H1 (cell line): ENCODE measurements around the gene ITIH4. TPM values are rescaled to one million over a fixed set of nuclear protein-coding genes. Genes with fewer than 3 reads are reported as not detected.

ENCODE experiments used
- CTCF ChIA-PET: fragments of 300-600 bp; sonication (Branson Sonifier 250); formaldehyde crosslinking; loops from one replicate; lab custom pipeline; 2021; ENCODE audit not compliant: partially characterized antibody; lab: Charles Lee
- POLR2A ChIA-PET: fragments of 300-600 bp; sonication (Branson Sonifier 250); formaldehyde crosslinking; loops from one replicate; lab custom pipeline; 2021; ENCODE audit warnings: inconsistent platforms; ENCODE audit not compliant: partially characterized antibody; lab: Charles Lee
- DNase-seq, 2 experiments: peaks; one replicate each; pipeline versions ENCODE4 v3.0.0 to v3.0.0-alpha.2; 2010 to 2022; ENCODE audit warnings: low spot score in 2 of 2, low read depth in 1 of 2, mixed read lengths in 1 of 2
- FAIRE-seq: peaks from 2 replicates; lab custom pipeline; 2011; peaks lifted over from hg19 to GRCh38; lab: Jason Lieb, UNC
- H2AFZ ChIP-seq: 2 replicates; pipeline ENCODE4 v1.8.1; 2012; ENCODE audit warnings: low read length, inconsistent platforms
- H2AK5ac ChIP-seq: 2 replicates; pipeline ENCODE4 v1.6.1; 2013; ENCODE audit warnings: low read depth, low read length
- H2BK120ac ChIP-seq: replicated peaks from 2 replicates; pipeline ENCODE3; 2013; ENCODE audit warnings: low read depth, low read length, inconsistent platforms
- H2BK12ac ChIP-seq: 2 replicates; pipeline ENCODE4 v1.6.1; 2013; ENCODE audit warnings: low read depth, low read length
- H2BK15ac ChIP-seq: 2 replicates; pipeline ENCODE4 v1.6.1; 2013; ENCODE audit warnings: low read length
- H2BK20ac ChIP-seq: 2 replicates; pipeline ENCODE4 v1.6.1; 2013; ENCODE audit warnings: low read length
- H2BK5ac ChIP-seq: 2 replicates; pipeline ENCODE4 v1.6.1; 2013; ENCODE audit warnings: low read depth, low read length
- H3K14ac ChIP-seq: 2 replicates; pipeline ENCODE4 v1.6.1; 2013; ENCODE audit warnings: inconsistent platforms; ENCODE audit not compliant: insufficient read length
- H3K18ac ChIP-seq: 2 replicates; pipeline ENCODE4 v1.6.1; 2013; ENCODE audit warnings: low read length; ENCODE audit errors: extremely low read depth
- H3K23ac ChIP-seq: 2 replicates; pipeline ENCODE4 v1.6.1; 2013; ENCODE audit warnings: inconsistent platforms; ENCODE audit not compliant: insufficient read length
- H3K23me2 ChIP-seq: 2 replicates; pipeline ENCODE4 v1.6.1; 2013; ENCODE audit warnings: low read depth, low read length
- H3K27ac ChIP-seq: 2 replicates; pipeline ENCODE4 v1.6.1; 2011; ENCODE audit warnings: low read depth, low read length, inconsistent platforms
- H3K27me3 ChIP-seq, 4 experiments: replicated peaks in 1 of 4; 1 replicate in 1 of 4; 2 replicates in 3 of 4; pipeline versions ENCODE4 v1.6.1 to v1.8.1; 2011 to 2013; ENCODE audit warnings: low read length in 3 of 4, mild to moderate bottlenecking in 3 of 4, inconsistent platforms in 2 of 4, mixed read lengths in 2 of 4, moderate library complexity in 1 of 4; ENCODE audit not compliant: control insufficient read depth in 3 of 4, insufficient read depth in 3 of 4; ENCODE audit errors: extremely low read depth in 1 of 4
- H3K36me3 ChIP-seq, 4 experiments: 2 replicates each; pipeline versions ENCODE4 v1.6.1 to v1.8.1; 2011 to 2013; ENCODE audit warnings: mild to moderate bottlenecking in 4 of 4, low read length in 3 of 4, moderate library complexity in 2 of 4, control low read depth in 1 of 4, inconsistent platforms in 1 of 4; ENCODE audit not compliant: insufficient read depth in 4 of 4, control insufficient read depth in 2 of 4
- H3K4ac ChIP-seq: replicated peaks from 2 replicates; pipeline ENCODE3; 2013; ENCODE audit warnings: low read length, low read depth, mixed read lengths, inconsistent platforms; ENCODE audit not compliant: insufficient read length
- H3K4me1 ChIP-seq, 4 experiments: replicated peaks in 1 of 4; 1 replicate in 1 of 4; 2 replicates in 3 of 4; pipeline versions ENCODE4 v1.6.1 to v1.8.1; 2011 to 2013; ENCODE audit warnings: low read length in 3 of 4, inconsistent platforms in 2 of 4, mixed read lengths in 1 of 4; ENCODE audit not compliant: insufficient read depth in 4 of 4, control insufficient read depth in 3 of 4
- H3K4me2 ChIP-seq, 2 experiments: 2 replicates each; pipeline versions ENCODE4 v1.6.1 to v1.8.1; 2011 to 2013; ENCODE audit warnings: low read depth in 2 of 2, low read length in 2 of 2, control low read depth in 1 of 2, inconsistent platforms in 1 of 2, mild to moderate bottlenecking in 1 of 2; ENCODE audit not compliant: insufficient read depth in 1 of 2
- H3K4me3 ChIP-seq, 4 experiments: fragments of 200-600, 300-600 bp in 1 of 4; sonication (generic), shearing (Covaris generic), sonication (Bioruptor Twin) in 1 of 4; 2 replicates each; pipeline versions ENCODE4 v1.5.1 to v1.8.1; 2011 to 2016; ENCODE audit warnings: low read length in 4 of 4, low read depth in 3 of 4, control low read depth in 2 of 4, inconsistent platforms in 2 of 4, mild to moderate bottlenecking in 2 of 4, mixed read lengths in 1 of 4, moderate library complexity in 1 of 4; ENCODE audit not compliant: insufficient read depth in 2 of 4; ENCODE audit errors: extremely low read depth in 1 of 4
- H3K56ac ChIP-seq: replicated peaks from 2 replicates; pipeline ENCODE3; 2013; ENCODE audit warnings: low read depth, mild to moderate bottlenecking, mixed read lengths, low read length, inconsistent platforms; ENCODE audit not compliant: insufficient read length
- H3K79me1 ChIP-seq: 2 replicates; pipeline ENCODE4 v1.6.1; 2013; ENCODE audit warnings: low read depth, low read length, control low read depth
- H3K79me2 ChIP-seq, 2 experiments: 2 replicates each; pipeline versions ENCODE4 v1.6.1 to v1.8.1; 2012 to 2013; ENCODE audit warnings: low read length in 2 of 2, mild to moderate bottlenecking in 2 of 2, inconsistent platforms in 1 of 2; ENCODE audit not compliant: insufficient read depth in 2 of 2, control insufficient read depth in 1 of 2
- H3K9ac ChIP-seq, 4 experiments: replicated peaks in 1 of 4; 1 replicate in 1 of 4; 2 replicates in 3 of 4; pipeline versions ENCODE4 v1.6.1 to v1.8.1; 2011 to 2013; ENCODE audit warnings: low read depth in 3 of 4, low read length in 3 of 4, control low read depth in 2 of 4, mild to moderate bottlenecking in 2 of 4, moderate library complexity in 2 of 4, inconsistent platforms in 1 of 4; ENCODE audit errors: extremely low read depth in 1 of 4
- H3K9me3 ChIP-seq, 2 experiments: 2 replicates each; pipeline versions ENCODE4 v1.6.1 to v1.8.1; 2012 to 2013; ENCODE audit warnings: mild to moderate bottlenecking in 2 of 2, moderate library complexity in 2 of 2, control low read depth in 1 of 2, inconsistent platforms in 1 of 2, low read depth in 1 of 2, low read length in 1 of 2, mixed read lengths in 1 of 2; ENCODE audit not compliant: insufficient read depth in 2 of 2
- H4K20me1 ChIP-seq, 2 experiments: replicated peaks in 1 of 2; 2 replicates each; pipeline versions ENCODE3 to v1.8.1; 2011 to 2013; ENCODE audit warnings: inconsistent platforms in 2 of 2, low read length in 2 of 2, mild to moderate bottlenecking in 1 of 2; ENCODE audit not compliant: insufficient read depth in 2 of 2, control insufficient read depth in 1 of 2
- H4K5ac ChIP-seq: 2 replicates; pipeline ENCODE4 v1.6.1; 2013; ENCODE audit warnings: low read length, low read depth, mixed read lengths, inconsistent platforms; ENCODE audit not compliant: insufficient read length
- H4K8ac ChIP-seq: 2 replicates; pipeline ENCODE4 v1.8.0; 2013; ENCODE audit warnings: mild to moderate bottlenecking, moderate library complexity, low read length, inconsistent platforms; ENCODE audit not compliant: insufficient read depth; ENCODE audit errors: extremely low read depth
- H4K91ac ChIP-seq: replicated peaks from 2 replicates; pipeline ENCODE3; 2013; ENCODE audit warnings: low read length, mixed read lengths, inconsistent platforms; ENCODE audit not compliant: insufficient read length
- CBX8 ChIP-seq: fragments of 300-800, 300-1000 bp; sonication (generic); IDR thresholded peaks from 2 replicates; pipeline ENCODE4 v1.7.1; 2016; ENCODE audit warnings: low read depth, low read length, borderline replicate concordance
- HDAC2 ChIP-seq, 2 experiments: fragments of 300-600 bp in 1 of 2; sonication (generic) in 1 of 2; IDR thresholded peaks; 2 replicates each; pipeline ENCODE4 v1.6.1; 2011 to 2012; ENCODE audit warnings: low read depth in 2 of 2, low read length in 2 of 2, mild to moderate bottlenecking in 2 of 2, moderate library complexity in 2 of 2, borderline replicate concordance in 1 of 2, inconsistent platforms in 1 of 2
- NANOG ChIP-seq: IDR thresholded peaks from 2 replicates; pipeline ENCODE4 v1.6.1; 2011; ENCODE audit warnings: low read length, low read depth, mild to moderate bottlenecking, inconsistent platforms; ENCODE audit not compliant: insufficient read depth, poor library complexity, severe bottlenecking
- RBBP5 ChIP-seq: IDR thresholded peaks from 2 replicates; pipeline ENCODE4 v1.7.1; 2012; ENCODE audit warnings: low read depth, mild to moderate bottlenecking, inconsistent platforms, low read length, moderate library complexity, borderline replicate concordance
- SIX5 ChIP-seq: IDR thresholded peaks from 2 replicates; pipeline ENCODE4 v1.6.1; 2011; ENCODE audit warnings: mild to moderate bottlenecking, low read depth, low read length
- SUZ12 ChIP-seq: fragments of 200-600 bp; sonication (generic); IDR thresholded peaks from 2 replicates; pipeline ENCODE4 v1.6.1; 2012; ENCODE audit warnings: mild to moderate bottlenecking, inconsistent platforms, low read length, moderate library complexity, mixed read lengths
- TAF7 ChIP-seq: optimal IDR thresholded peaks from 2 replicates; pipeline ENCODE3; 2011; ENCODE audit warnings: low read depth, mild to moderate bottlenecking, inconsistent platforms, low read length, moderate library complexity, borderline replicate concordance
- WGBS, 2 experiments: shearing (Covaris generic) in 1 of 2; methylation state at CpG; one replicate each; pipeline versions ENCODE4 v1.1.6 to v1.1.7; 2013 to 2015; ENCODE audit warnings: low lambda C conversion rate in 2 of 2, mixed read lengths in 2 of 2, inconsistent platforms in 1 of 2, low coverage in 1 of 2, missing lambda C conversion rate in 1 of 2; ENCODE audit not compliant: insufficient replicate concordance in 2 of 2, insufficient coverage in 1 of 2, insufficient read length in 1 of 2; ENCODE audit errors: extremely low coverage in 1 of 2, missing lambda C conversion rate in 1 of 2; 5-methylcytosine and 5-hydroxymethylcytosine counted together
- polyA plus RNA-seq, 7 experiments: library from polyadenylated mRNA; depleted of rRNA in 3 of 7; stranded (reverse) in 5 of 7; unstranded in 2 of 7; fragments of >200 nt in 5 of 7; fragments of 200-250 nt in 2 of 7; gene quantifications; 1 replicate in 5 of 7; 2 replicates in 1 of 7; 4 replicates in 1 of 7; pipeline versions ENCODE4 v1.2.1 to v1.2.3, GENCODE V29; 2011 to 2013; ENCODE audit warnings: missing spikeins in 2 of 7, mixed read lengths in 2 of 7
- total RNA-seq: library from RNA; stranded (reverse); fragmentation: NEBNext Ultra II Directional; extraction: Animal tissue kit (Norgen Biotek cat#: 25700); gene quantifications from 2 replicates; pipeline ENCODE4 v1.2.1, GENCODE V29; 2021
- TF ChIP-seq, protein P1 (sequence below): IDR thresholded peaks from 2 replicates; pipeline ENCODE4 v1.6.1; 2012; ENCODE audit warnings: inconsistent platforms

Gene ITIH4
- total and polyA plus RNA-seq, 2 of the 8 experiments (the other 6 are each of a cell fraction or from before 2014, with no cell fraction given): 3.4 to 3.7 TPM

DNA sequence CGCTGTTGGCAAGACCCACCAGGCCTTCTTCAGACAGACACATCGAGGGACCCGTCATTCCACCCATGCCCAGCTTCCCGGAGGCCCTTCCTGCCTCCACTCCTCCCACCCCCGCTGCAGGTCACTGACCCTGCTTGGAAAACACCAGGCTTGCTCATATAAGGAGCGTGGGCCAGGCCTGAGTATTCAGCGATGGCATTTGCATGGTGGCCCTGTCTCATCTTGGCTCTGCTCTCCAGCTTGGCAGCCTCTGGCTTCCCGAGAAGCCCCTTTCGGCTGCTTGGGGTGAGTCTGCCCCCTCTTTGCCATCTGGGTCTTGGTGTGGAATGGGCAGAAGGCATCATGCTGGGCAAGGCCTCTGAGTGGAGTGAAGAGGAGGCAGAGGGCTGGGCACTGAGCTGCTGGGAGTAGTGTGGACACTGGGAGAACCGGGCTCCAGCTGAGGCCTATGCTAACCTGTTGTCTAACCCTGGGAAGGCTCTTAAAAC is 35.8 kb downstream of the ITIH4 start, which contains the start of gene ITIH3:
TSS of gene ITIH3 (plus strand) at position 185 of the 488 bp plus-strand sequence. CDS start at position 193, 8 bp downstream.
- ChIA-PET CTCF (interaction anchor here (0.8 to 6.9 kb wide), 6 partner anchors 8 to 51 kb away, joined by 3 to 86 read pairs (median 9); no protein-coding TSS in a partner anchor), POLR2A (interaction anchor here (2.3 kb wide), 1 partner anchor 24 kb away, joined by 8 read pairs; the partner anchor contains the start of gene NEK4)
- no peak within 1 kb of the TSS for H3K14ac ChIP-seq
- no peaks in the 10 kb centered on the region for H3K9me3 ChIP-seq
- H3K18ac ChIP-seq: no peak within 1 kb of the TSS
- no peak within 1 kb of the TSS for H3K4me2 ChIP-seq
- no peak within 1 kb of the TSS for H2BK15ac ChIP-seq
- no peak within 1 kb of the TSS for H2BK20ac ChIP-seq
- no peak within 1 kb of the TSS for H3K4ac ChIP-seq
- no peak within 1 kb of the TSS for H3K9ac ChIP-seq
- H3K27ac ChIP-seq: no peak within 1 kb of the TSS
- no peak within 1 kb of the TSS for H2BK5ac ChIP-seq
- no peak within 1 kb of the TSS for H4K5ac ChIP-seq
- 87% methylated on average over 10 of the region's 10 CpGs; no CpG with 5 or more reads in 1 of the 2 experiments for WGBS, 2 experiments
- no peak within 1 kb of the TSS for H3K23ac ChIP-seq
- no peak within 1 kb of the TSS for H4K91ac ChIP-seq
- no peak within 1 kb of the TSS for H3K4me3 ChIP-seq
- DNase-seq: no peak
- TF ChIP-seq CBX8 (no peak), HDAC2 (IDR thresholded peaks at IDR 0.05; ENCODE audit: borderline replicate concordance in 1 of 2, low read depth in 2 of 2, low read length in 2 of 2) (no peak), SIX5 (no peak), NANOG (no peak), TAF7 (no peak), RBBP5 (no peak), SUZ12 (no peak)
- TF ChIP-seq, protein P1, sequence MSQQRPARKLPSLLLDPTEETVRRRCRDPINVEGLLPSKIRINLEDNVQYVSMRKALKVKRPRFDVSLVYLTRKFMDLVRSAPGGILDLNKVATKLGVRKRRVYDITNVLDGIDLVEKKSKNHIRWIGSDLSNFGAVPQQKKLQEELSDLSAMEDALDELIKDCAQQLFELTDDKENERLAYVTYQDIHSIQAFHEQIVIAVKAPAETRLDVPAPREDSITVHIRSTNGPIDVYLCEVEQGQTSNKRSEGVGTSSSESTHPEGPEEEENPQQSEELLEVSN: no peak
- H2BK120ac ChIP-seq: no peak within 1 kb of the TSS
- no peaks in the 10 kb centered on the region for H3K4me1 ChIP-seq
- no peak within 1 kb of the TSS for H2AK5ac ChIP-seq
- no peak for FAIRE-seq
- no peak within 1 kb of the TSS for H2BK12ac ChIP-seq
- no peaks in the 10 kb centered on the region for H3K36me3 ChIP-seq
- no peak within 1 kb of the TSS for H4K8ac ChIP-seq
- H3K79me2 ChIP-seq: no peaks in the 10 kb centered on the region
- no peaks in the 10 kb centered on the region for H3K23me2 ChIP-seq
- no peak within 1 kb of the TSS for H2AFZ ChIP-seq
- no peak within 1 kb of the TSS for H3K56ac ChIP-seq
- no peaks in the 10 kb centered on the region for H3K79me1 ChIP-seq
- no peaks in the 10 kb centered on the region for H4K20me1 ChIP-seq
- no peaks in the 10 kb centered on the region for H3K27me3 ChIP-seq
